ENCODE data around the gene NME7. TPM values are rescaled to one million over a fixed set of nuclear protein-coding genes. Genes with fewer than 3 reads are reported as not detected.
"Not testable (repeated sequence)": the region's sequence is repeated elsewhere in the genome, so short reads cannot be mapped to it uniquely, and the experiment has no call there.

The NME7 gene
- total RNA-seq, 1 donor from 2014 or later = 13.4 TPM

GRCh38 chr1:169214598-169214997 is 153.0 kb downstream of the NME7 start:
- DNase-seq = no peak

GRCh38 chr1:169212088-169212487 is 155.5 kb downstream of the NME7 start:
- DNase-seq = no peak

- DNase-seq = no peak
Measured at GRCh38 chr1:169207797-169208520, 159.6 kb downstream of the NME7 start.

GRCh38 chr1:169204157-169204556 is 163.4 kb downstream of the NME7 start:
- no peak for DNase-seq

GRCh38 chr1:169202791-169203665 is 164.6 kb downstream of the NME7 start:
- no peak for DNase-seq

- no peak for DNase-seq
Measured at GRCh38 chr1:169201084-169201619, 166.4 kb downstream of the NME7 start.

- DNase-seq = no peak
Measured at GRCh38 chr1:169200319-169200718, 167.3 kb downstream of the NME7 start.

- no peak for DNase-seq
Measured at GRCh38 chr1:169196581-169196980, 171.0 kb downstream of the NME7 start.

GRCh38 chr1:169196161-169196560 is 171.4 kb downstream of the NME7 start:
- no peak for DNase-seq

GRCh38 chr1:169193191-169193850 is 174.3 kb downstream of the NME7 start:
- DNase-seq = peak; percentile 85

GRCh38 chr1:169186106-169186505 is 181.5 kb downstream of the NME7 start:
- no peak for DNase-seq

- no peak for DNase-seq
Measured at GRCh38 chr1:169184812-169185211, 182.8 kb downstream of the NME7 start.

- DNase-seq = no peak
Measured at GRCh38 chr1:169180174-169180573, 187.4 kb downstream of the NME7 start.

GRCh38 chr1:169179431-169179830 is 188.2 kb downstream of the NME7 start:
- DNase-seq = not testable (repeated sequence)

- DNase-seq = no peak
Measured at GRCh38 chr1:169175461-169175860, 192.1 kb downstream of the NME7 start.

- no peak for DNase-seq
Measured at GRCh38 chr1:169163059-169163458, 204.5 kb downstream of the NME7 start.

- no peak for DNase-seq
Measured at GRCh38 chr1:169161496-169162194, 206.0 kb downstream of the NME7 start.

- DNase-seq = no peak
Measured at GRCh38 chr1:169160845-169161495, 206.6 kb downstream of the NME7 start.

GRCh38 chr1:169156580-169156979 is 211.0 kb downstream of the NME7 start:
- DNase-seq = no peak

- no peak for DNase-seq
Measured at GRCh38 chr1:169155675-169156074, 211.9 kb downstream of the NME7 start.

- DNase-seq = no peak
Measured at GRCh38 chr1:169151338-169151837, 216.2 kb downstream of the NME7 start.

Measured in tongue (tissue), 2 donors.